ENCODE results near the gene OR52A5.
"Not testable (repeated sequence)": the region's sequence is repeated elsewhere in the genome, so short reads cannot be mapped to it uniquely, and the experiment has no call there.

The OR52A5 gene

GRCh38 chr11:5137996-5138395, at the start of gene OR52A5:
OR52A5 (minus strand) TSS chr11:5138356; CDS start chr11:5132642, 5,714 bp downstream.
- no peak for DNase-seq

- DNase-seq: no peak
Measured at GRCh38 chr11:5178046-5178837, 40.1 kb upstream of the OR52A5 start.

- no peak for DNase-seq
Measured at GRCh38 chr11:5174934-5175333, 36.8 kb upstream of the OR52A5 start.

DNA sequence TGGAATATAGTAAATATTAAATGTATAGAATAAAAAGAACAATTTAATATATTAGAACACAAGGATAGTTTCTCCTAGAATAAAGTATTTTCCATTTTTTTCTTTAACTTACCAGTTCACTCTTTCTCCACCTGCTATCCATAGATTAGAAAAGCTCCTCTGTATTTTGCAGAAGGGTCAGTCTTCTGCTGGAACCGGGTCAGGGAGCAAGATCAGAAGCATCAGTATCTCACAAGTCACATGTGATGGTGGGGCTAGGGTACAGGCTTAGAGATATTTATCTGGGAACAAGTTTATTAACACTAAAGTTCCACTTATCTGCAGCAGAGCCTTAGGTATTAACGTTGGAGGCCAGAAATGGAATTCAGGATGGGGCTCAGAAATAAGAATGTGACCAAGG, 33.7 kb upstream of the OR52A5 start:
- no peak for DNase-seq

GRCh38 chr11:5165898-5166297, 27.7 kb upstream of the OR52A5 start:
- DNase-seq: not testable (repeated sequence)

DNA sequence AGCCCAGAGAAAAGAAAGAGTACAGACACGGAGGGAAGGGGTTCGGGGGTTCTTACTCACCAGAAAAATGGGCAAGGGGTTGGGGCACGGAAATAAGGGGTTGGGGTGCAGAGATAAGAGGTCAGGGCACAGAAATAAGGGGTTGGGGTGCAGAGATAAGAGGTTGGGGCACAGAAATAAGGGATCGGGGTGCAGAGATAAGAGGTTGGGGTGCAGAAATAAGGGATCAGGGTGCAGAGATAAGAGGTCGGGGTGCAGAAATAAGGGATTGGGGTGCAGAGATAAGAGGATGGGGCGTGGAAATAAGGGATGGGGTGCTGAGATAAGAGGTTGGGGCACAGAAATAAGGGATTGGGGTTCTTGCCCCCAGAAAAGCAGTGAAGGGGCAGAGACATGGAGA, 26.7 kb upstream of the OR52A5 start:
- not testable (repeated sequence) for DNase-seq

DNA sequence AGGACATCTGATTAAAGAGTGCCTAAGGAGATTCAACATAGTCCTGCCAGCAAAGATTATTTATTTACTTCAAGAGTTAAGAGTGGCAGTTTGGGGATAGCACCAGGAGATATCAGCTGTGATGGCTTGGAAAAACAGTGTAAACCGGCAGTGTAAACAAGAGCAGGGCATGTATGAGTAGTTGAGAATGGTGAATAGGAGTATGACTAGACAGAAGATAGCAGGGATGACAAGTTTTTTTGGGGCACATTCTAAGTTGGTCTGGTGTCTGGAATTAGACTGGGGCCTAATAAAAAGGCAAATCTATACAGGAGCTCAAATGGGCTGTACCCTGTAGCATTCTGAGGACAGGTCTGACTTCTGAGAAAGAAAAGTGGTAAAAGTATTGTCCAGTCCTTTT, 22.9 kb upstream of the OR52A5 start:
- not testable (repeated sequence) for DNase-seq

GRCh38 chr11:5160217-5160616, 22.1 kb upstream of the OR52A5 start:
- not testable (repeated sequence) for DNase-seq

GRCh38 chr11:5159806-5160205, 21.6 kb upstream of the OR52A5 start:
- no peak for DNase-seq

DNA sequence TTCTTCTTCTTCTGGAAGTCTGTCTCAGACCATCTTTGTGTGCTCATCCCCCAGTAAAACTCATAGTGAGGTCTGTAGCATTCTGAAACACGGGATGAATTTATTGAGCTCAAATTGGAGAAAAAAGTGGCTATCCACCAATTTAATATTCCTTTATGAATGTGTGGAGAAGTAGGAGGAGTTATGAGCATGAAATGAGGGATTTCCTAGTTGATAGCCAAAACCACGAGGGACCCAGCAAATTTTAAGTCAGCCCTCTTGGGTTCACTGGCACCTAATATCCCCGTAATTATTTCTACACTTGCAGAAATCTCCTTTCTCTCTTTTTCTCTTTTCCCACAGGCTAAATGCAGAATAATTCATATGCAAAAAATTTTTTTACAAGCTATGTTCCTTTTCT, 16.5 kb upstream of the OR52A5 start, which contains the start of gene OR52A1:
OR52A1 (minus strand) TSS at position 101 of the 400 bp plus-strand sequence. CDS start 2,388 bp downstream, outside the sequence.
- DNase-seq: no peak

DNA sequence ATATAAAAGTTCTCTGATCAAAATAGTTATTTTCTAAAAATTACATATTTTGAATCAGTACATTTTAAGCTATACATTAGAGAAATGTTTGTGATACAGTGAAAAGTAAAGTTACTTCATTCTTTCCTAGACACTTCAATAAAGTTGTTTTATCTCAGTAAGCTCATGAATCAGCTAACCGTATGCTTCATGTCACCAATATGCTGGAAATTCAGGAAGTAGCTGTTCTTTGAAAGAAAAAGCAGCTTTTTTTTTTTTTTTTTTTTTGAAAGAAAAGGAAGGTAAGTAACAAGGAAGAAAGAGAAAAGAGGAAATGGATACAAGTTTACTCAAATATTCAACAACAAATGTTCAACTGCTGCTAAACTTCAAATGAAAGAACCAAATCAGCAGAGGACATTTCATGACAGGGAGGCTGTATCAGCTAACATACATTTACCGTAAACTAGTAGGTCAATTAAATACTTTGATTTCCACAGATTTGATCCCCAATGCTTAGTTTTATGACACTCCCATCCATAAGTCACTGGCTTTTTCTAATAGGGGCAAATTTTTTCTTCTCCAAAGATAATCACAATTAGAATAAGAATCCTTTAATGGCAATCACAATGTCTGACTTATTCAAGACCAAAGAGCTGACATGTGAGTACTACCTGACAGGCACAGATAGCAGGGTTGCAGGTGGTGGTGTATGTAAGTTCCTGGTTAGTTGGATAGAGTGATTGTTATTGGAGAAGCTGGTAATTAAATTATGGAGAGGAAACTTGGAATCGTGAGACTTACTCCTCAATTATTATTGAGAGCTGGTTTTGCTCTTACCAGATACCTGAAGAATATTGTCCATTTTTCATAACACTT, 15.6 kb upstream of the OR52A5 start:
- DNase-seq: no peak

- DNase-seq: no peak
Measured at GRCh38 chr11:5151713-5152153, 13.6 kb upstream of the OR52A5 start.

DNA sequence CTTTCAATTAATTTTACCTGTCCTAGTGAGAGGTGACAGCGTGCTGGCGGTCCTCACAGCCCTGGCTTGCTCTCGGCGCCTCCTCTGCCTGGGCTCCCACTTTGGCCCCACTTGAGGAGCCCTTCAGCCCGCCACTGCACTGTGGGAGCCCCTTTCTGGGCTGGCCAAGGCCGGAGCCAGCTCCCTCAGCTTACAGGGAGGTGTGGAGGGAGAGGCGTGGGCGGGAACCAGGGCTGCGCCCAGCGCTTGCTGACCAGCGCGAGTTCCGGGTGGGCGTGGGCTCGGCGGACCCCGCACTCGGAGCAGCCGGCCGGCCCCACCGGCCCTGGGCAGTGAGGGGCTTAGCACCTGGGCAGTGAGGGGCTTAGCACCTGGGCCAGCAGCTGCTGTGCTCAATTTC, 6.0 kb upstream of the OR52A5 start:
- not testable (repeated sequence) for DNase-seq

DNA sequence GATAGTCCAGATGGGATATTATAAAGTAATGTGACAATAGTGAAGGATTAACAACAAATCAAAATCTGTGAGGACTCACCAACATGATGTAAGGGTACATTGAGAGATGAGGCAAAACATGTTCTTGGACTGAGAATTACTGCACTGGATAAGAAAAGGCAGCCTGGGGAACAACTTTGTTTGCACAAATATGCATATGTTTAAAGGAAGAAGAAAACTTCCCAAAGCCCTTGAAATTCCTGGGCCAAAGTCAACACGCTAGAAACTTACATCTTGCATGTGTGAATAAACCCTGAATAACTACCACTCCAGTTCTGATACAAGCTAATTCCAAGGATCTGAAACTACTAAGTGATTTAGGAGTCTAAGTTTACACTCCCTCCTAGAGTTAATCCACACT, 1.1 kb downstream of the OR52A5 start:
- no peak for DNase-seq

GRCh38 chr11:5136261-5136660, 1.9 kb downstream of the OR52A5 start:
- no peak for DNase-seq

GRCh38 chr11:5131584-5132335, 6.4 kb downstream of the OR52A5 start:
- DNase-seq: no peak

DNA sequence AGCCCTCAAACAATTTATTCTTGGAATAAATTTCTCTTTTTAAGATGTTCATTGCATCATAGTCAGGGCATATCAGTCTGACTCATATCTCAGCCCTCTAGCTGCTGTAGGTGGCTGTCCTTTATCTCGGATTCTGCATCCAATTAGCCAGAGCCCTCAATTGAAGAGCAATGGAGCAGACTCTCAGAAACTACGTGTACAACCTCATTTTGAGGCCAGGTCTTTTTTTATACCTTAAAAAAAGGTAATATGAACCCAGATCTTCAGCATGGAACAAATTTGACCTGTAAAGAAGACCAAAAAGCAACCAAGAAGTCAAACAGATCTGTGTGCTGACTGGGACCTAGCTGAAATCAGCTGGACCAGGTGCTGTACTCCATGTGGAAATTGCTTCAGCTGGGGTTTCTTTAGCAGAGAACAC, 8.7 kb downstream of the OR52A5 start:
- no peak for DNase-seq

DNA sequence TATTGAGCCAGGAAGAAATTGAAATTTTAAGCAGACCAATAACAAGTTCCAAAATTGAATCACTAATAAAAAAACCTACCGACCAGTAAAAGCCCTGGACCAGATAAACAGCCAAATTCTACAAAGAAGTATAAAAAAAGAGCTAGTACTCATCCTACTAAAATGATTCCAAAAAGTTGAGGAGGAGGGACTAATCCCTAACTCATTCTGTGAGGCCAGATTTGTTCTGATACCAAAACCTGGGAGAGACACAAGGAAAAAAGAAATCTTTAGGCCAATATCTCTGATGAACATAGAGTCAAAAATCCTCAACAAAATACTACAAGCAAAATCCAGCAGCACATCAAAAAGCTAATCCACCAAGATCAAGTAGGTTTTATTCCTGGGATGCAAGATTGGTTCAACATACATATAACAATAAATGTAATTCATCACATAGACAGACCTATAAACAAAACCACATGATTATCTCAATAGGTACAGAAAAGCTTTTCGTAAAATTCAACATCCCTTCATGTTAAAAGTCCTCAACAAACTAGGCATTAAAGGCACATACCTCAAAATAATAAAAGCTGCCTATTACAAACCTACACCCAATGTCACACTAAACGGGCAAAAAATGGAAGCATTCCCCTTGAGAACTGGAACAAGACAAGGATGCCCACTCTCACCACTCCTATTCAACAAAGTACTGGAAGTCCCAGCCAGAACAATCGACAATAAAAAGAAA, 13.1 kb downstream of the OR52A5 start:
- DNase-seq: no peak

DNA sequence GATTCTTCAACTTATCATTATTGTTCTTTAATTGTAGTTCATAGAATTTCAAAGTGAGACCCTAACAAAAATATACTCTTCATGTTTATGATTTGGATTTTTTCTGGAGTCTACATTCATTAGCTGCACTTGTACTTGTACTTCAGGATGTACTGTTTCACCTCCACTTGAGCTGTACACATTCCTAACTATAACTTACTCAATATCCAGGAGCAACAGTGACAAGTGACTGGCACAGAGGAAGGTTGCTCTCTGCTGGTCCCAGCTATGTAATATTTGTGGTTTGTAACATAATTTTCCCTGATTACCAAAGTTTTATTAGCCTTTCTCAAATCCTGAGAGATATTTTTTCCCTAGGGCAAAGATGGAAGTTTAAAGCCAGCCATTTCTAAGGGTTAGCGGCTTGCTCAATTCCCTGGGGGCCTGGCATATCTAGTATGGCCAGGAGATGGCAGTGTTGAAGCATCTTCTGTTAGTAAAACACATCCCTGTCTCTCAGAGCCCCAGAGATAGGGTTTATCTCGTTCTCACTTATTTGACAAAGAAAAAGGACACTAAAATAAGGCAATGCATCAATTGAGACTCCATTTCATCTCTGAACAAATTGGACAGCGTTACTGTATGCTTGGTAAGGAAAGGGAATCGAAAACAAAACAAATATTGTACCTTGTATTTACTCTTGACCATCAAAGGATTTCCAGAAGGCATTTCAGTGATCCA, 14.2 kb downstream of the OR52A5 start:
- no peak for DNase-seq

DNA sequence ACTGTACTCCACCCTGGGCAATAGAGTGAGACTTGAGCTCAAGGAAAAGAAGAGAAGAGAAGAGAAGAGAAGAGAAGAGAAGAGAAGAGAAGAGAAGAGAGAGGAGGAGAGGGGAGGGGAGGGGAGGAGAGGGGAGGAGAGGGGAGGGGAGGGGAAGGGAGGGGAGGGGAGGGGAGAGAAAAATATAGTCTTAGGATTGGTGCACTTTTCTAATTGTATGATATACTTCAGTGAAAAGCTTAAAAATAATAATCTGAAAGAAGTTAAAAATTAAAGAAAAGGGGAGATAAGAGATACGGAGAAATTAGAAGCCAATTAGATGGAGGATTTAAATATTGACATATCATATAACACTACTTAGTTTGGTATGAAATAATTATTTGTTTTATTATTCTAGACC, 19.3 kb downstream of the OR52A5 start:
- DNase-seq: no peak

GRCh38 chr11:5117588-5117987, 20.6 kb downstream of the OR52A5 start:
- DNase-seq: no peak

GRCh38 chr11:5115339-5115738, 22.8 kb downstream of the OR52A5 start:
- no peak for DNase-seq

All from NCI-H2081 treated with DMSO at 0.1 percent for 48 hours (cell line).